Measurements from ENCODE around the gene DUSP12. TPM values are rescaled to one million over a fixed set of nuclear protein-coding genes. Genes with fewer than 3 reads are reported as not detected.
A peak's percentile ranks its signal among the peaks of the same experiment; 100 is the strongest.

DUSP12 gene
- polyA plus RNA-seq, 1 of the 3 experiments (the other 2 are of a cell fraction), result 41.7 TPM

GRCh38 chr1:161720956-161721737 lies 28.4 kb upstream of the DUSP12 start, which contains the start of gene FCRLB:
Gene FCRLB, plus strand, starts transcription at chr1:161721544. Its CDS starts 1,129 bp downstream, at chr1:161722673.
- no peaks in the 10 kb centered on the region for H3K27me3 ChIP-seq (ENCODE audit: insufficient read depth)
- H2AFZ ChIP-seq (ENCODE audit: low read depth), result no peak within 1 kb of the TSS
- no peaks in the 10 kb centered on the region for H3K9me3 ChIP-seq
- CTCF ChIA-PET, result no interaction called here
- TF ChIP-seq FOXM1 (IDR thresholded peaks at IDR 0.05; ENCODE audit: low read depth) (no peak), RCOR1 (IDR thresholded peaks at IDR 0.05; ENCODE audit: low read length) (no peak), IRF3 (IDR thresholded peaks at IDR 0.05; ENCODE audit: low read depth, low read length) (no peak), FOXJ3 (CRISPR knock-in tag; IDR thresholded peaks at IDR 0.05) (no peak), SMC3 (IDR thresholded peaks at IDR 0.05; ENCODE audit: low read depth, low read length) (no peak), TCF12 (IDR thresholded peaks at IDR 0.05) (no peak)
- TF ChIP-seq, protein P1, sequence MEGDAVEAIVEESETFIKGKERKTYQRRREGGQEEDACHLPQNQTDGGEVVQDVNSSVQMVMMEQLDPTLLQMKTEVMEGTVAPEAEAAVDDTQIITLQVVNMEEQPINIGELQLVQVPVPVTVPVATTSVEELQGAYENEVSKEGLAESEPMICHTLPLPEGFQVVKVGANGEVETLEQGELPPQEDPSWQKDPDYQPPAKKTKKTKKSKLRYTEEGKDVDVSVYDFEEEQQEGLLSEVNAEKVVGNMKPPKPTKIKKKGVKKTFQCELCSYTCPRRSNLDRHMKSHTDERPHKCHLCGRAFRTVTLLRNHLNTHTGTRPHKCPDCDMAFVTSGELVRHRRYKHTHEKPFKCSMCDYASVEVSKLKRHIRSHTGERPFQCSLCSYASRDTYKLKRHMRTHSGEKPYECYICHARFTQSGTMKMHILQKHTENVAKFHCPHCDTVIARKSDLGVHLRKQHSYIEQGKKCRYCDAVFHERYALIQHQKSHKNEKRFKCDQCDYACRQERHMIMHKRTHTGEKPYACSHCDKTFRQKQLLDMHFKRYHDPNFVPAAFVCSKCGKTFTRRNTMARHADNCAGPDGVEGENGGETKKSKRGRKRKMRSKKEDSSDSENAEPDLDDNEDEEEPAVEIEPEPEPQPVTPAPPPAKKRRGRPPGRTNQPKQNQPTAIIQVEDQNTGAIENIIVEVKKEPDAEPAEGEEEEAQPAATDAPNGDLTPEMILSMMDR (IDR thresholded peaks at IDR 0.05), result no peak
- TF ChIP-seq, protein P2, sequence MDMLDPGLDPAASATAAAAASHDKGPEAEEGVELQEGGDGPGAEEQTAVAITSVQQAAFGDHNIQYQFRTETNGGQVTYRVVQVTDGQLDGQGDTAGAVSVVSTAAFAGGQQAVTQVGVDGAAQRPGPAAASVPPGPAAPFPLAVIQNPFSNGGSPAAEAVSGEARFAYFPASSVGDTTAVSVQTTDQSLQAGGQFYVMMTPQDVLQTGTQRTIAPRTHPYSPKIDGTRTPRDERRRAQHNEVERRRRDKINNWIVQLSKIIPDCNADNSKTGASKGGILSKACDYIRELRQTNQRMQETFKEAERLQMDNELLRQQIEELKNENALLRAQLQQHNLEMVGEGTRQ (IDR thresholded peaks at IDR 0.05; ENCODE audit: borderline replicate concordance, low read depth, low read length), result no peak
- no peak for DNase-seq
- peak within 1 kb of the TSS; percentile 22 for H3K4me2 ChIP-seq
- H3F3A ChIP-seq (replicated peaks; ENCODE audit: insufficient read depth), result peaks cover 13% of the 10 kb centered on the region
- no peaks in the 10 kb centered on the region for H3K36me3 ChIP-seq (replicated peaks in 1 of 2; ENCODE audit: control insufficient read depth in 1 of 2, insufficient read depth in 2 of 2, low read length in 1 of 2)
- no peaks in the 10 kb centered on the region for H4K20me1 ChIP-seq (ENCODE audit: insufficient read depth)
- 13% methylated on average over 3 of the region's 4 CpGs for WGBS (ENCODE audit: low lambda C conversion rate)
- peak within 1 kb of the TSS in 1 of 2 experiments; percentile 85; a peak in 2 of 4 replicates for H3K27ac ChIP-seq (ENCODE audit: low read depth in 2 of 2, low read length in 1 of 2)
- no peaks in the 10 kb centered on the region for H3K9me2 ChIP-seq
- no peaks in the 10 kb centered on the region; the same call in 1 of the 2 replicates for H3K79me2 ChIP-seq (ENCODE audit: insufficient read depth)
- no peak within 1 kb of the TSS for H3K4me3 ChIP-seq (ENCODE audit: low read depth in 2 of 2, low read length in 1 of 2)
- H3K9ac ChIP-seq, result peak within 1 kb of the TSS; percentile 20; the same call in 1 of the 2 replicates
- H3K4me1 ChIP-seq (ENCODE audit: control insufficient read depth in 1 of 2, insufficient read depth in 2 of 2, low read depth in 1 of 2, low read length in 1 of 2), result peaks cover 5 to 11% of the 10 kb centered on the region in 2 experiments; a peak in 2 of 4 replicates
- POLR2A ChIA-PET, result no interaction called here

DNA sequence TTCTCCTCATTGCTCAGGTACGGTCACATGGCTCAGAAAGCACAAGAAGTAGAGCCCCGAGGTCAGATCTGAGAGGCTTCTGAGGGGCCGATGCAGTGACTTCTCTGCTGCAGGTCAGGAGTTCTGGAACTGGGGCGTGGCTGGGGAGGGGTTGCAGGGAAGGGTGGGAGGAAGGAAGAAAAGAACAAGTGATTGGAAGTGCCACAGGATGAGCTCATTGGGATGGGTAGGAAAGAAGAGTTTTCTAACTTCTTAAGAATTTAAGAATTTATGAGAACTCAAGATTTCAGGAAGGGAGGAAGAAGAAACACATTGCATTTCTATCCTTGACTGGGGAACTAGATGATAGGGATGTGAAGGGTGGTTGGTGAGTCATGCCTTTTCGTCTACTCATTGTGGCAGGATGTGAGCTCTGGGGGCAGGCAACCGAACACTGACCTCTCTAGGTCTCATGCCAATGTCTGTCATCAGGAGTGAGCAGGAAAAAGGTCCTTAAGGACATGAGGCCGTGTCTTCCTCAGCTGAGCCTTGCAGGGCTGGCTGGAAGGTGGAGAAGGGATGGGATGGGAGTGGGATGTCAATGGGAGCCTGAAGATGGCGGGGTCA lies 27.7 kb upstream of the DUSP12 start:
- Histone ChIP-seq H3K36me3 (replicated peaks in 1 of 2; ENCODE audit: control insufficient read depth in 1 of 2, insufficient read depth in 2 of 2, low read length in 1 of 2) (no peaks in the 10 kb centered on the region), H3K27ac (ENCODE audit: low read depth in 2 of 2, low read length in 1 of 2) (peak overlapping the region in 1 of 2 experiments; percentile 85; a peak in 2 of 4 replicates), H3K4me1 (ENCODE audit: control insufficient read depth in 1 of 2, insufficient read depth in 2 of 2, low read depth in 1 of 2, low read length in 1 of 2) (peaks cover 9 to 11% of the 10 kb centered on the region in 2 experiments; a peak in 2 of 4 replicates), H3K9me2 (no peaks in the 10 kb centered on the region), H3K27me3 (ENCODE audit: insufficient read depth) (no peaks in the 10 kb centered on the region), H3K9ac (peak overlapping the region; percentile 20; the same call in 1 of the 2 replicates), H2AFZ (ENCODE audit: low read depth) (no peak overlapping the region), H3K4me3 (ENCODE audit: low read depth in 2 of 2, low read length in 1 of 2) (no peak overlapping the region), H3F3A (replicated peaks; ENCODE audit: insufficient read depth) (peaks cover 13% of the 10 kb centered on the region), H3K4me2 (peak overlapping the region; percentile 22), H3K9me3 (no peaks in the 10 kb centered on the region), H3K79me2 (ENCODE audit: insufficient read depth) (no peaks in the 10 kb centered on the region; the same call in 1 of the 2 replicates), H4K20me1 (ENCODE audit: insufficient read depth) (no peaks in the 10 kb centered on the region)
- DNase-seq, result no peak
- WGBS (ENCODE audit: low lambda C conversion rate), result 12% methylated on average over 8 of the region's 8 CpGs
- ChIA-PET POLR2A (no interaction called here), CTCF (interaction anchor here (0.7 kb wide), 1 partner anchor 431 kb away, joined by 3 read pairs; no protein-coding TSS in a partner anchor)
- TF ChIP-seq GABPA (IDR thresholded peaks at IDR 0.05; ENCODE audit: low read depth), result no peak
- TF ChIP-seq MXI1 (IDR thresholded peaks at IDR 0.05; ENCODE audit: low read depth, low read length), result no peak
- TF ChIP-seq RAD21 (IDR thresholded peaks at IDR 0.05; ENCODE audit: low read length), result no peak
- TF ChIP-seq PBX3 (IDR thresholded peaks at IDR 0.05), result peak; percentile 59
- peak; percentile 25; the same call in 1 of the 2 replicates for TF ChIP-seq JUND (IDR thresholded peaks at IDR 0.05)
- TF ChIP-seq RFX5 (IDR thresholded peaks at IDR 0.05; ENCODE audit: low read length), result no peak
- TF ChIP-seq EP300 (IDR thresholded peaks at IDR 0.05; ENCODE audit: borderline replicate concordance in 1 of 2, low read depth in 1 of 2, low read length in 1 of 2), result no peak; a peak in 1 of 4 replicates
- TF ChIP-seq EZH2phosphoT487 (IDR thresholded peaks at IDR 0.05; ENCODE audit: borderline replicate concordance, low read depth), result no peak
- no peak for TF ChIP-seq MAX (IDR thresholded peaks at IDR 0.05; ENCODE audit: low read depth)
- TF ChIP-seq, protein P1 (IDR thresholded peaks at IDR 0.05), result no peak

Measured in SK-N-SH (cell line).